ENCODE data around the gene COQ8B.

- TF ChIP-seq ZSCAN18 (CRISPR knock-in tag; IDR thresholded peaks at IDR 0.05) (no peak), SP1 (CRISPR knock-in tag; conservative IDR thresholded peaks at IDR 0.05) (no peak)
Observed at GRCh38 chr19:40685016-40685526, 31.6 kb downstream of the COQ8B start.

Measured in WTC11 (cell line).